Effector CD8-positive, alpha-beta T cell (primary cell): ENCODE measurements around the gene HMG20B.
"Not testable (repeated sequence)": the region's sequence is repeated elsewhere in the genome, so short reads cannot be mapped to it uniquely, and the experiment has no call there.

Source experiments
- DNase-seq: peaks from one replicate; lab custom pipeline; 2025; lab: John Stamatoyannopoulos, UW

HMG20B gene

DNA sequence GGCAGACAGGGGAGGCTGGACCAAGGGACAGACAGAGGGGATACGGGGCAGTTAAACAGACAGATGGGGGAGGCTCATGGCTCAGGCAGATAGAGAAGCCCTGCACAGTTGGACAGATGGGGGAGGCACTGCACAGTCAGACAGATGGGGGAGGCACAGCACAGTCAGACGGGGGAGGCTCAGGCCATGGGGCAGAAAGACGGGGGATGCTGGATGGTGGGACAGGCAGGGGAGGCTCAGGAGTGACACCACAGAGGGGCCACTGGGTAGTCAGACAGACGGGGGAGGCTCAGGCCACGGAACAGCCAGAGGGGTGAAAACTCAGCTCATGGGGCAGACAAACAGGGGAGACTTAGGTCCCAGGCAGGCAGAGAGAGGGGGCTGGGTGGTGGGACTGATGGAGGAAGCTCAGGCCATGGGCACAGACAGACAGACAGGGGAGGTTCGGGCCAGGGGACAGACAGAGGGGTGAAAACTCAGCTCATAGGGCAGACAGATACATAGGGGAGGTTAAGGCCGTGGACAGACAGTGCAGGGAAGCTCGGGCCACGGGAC lies 16.2 kb upstream of the HMG20B start:
- no peak for DNase-seq

- peak; percentile 45 for DNase-seq
These were observed 15.7 kb upstream of the HMG20B start for GRCh38 chr19:3556978-3557460.

GRCh38 chr19:3557461-3558248 lies 15.1 kb upstream of the HMG20B start, which contains the start of gene MFSD12:
TSS of gene MFSD12 (minus strand) at chr19:3557586. CDS start at chr19:3557403, 183 bp downstream.
- DNase-seq = peak; percentile 87

DNA sequence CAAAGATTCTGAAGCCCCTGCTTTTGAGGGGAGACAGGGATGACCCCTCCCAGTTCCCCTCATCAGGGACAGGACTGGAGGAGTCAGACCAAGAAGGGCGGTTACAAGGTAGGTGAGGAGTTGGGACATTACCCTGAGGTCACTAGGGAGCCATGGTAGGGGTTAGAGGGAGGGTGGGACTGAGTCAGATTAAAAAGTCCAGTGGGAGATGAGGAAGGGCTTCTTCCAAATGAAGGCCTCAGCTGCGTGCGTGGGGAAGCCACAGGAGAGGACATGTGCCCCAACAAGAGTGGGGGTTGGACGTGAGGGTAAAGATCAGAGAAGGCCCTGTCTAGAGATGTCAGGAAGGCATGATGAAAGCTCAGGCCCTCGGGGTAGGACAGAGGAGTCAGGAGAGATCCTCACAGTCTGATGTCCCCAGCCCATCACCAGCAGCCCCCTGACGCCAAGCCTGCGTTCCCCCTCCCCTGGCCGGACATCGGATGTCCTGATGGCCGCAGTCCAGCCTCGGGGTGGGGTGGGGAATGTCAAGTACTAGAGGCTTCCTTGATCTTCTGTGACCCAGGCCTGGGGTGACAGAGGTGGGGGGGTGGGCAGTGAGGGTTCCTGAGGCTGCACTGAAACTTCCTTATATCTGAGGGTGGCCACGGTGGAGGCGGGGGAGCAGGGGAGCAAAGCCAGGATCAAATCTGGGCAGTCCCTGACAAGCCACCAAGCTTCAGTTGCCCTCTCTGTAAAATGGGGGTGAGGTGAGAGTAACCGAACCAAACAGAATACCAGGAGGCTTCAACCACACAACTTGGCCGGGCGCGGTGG lies 8.8 kb upstream of the HMG20B start:
- no peak for DNase-seq

DNA sequence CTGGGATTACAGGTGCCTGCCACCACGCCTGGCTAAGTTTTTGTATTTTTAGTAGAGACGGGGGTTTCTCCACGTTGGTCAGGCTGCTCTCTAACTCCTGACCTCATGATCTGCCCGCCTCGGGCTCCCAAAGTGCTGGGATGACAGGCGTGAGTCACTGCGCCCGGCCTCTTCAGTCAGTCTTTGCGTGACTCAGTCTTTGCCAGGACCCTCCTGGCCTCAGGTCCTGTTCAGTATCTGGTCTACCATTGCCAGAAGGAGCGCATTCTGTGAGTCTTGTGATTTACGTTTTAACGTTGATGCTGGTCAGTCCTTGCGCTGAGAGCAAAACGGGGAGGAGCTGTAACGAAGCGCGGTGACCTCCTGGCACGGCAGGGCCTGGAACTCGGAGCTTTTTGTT lies 7.6 kb upstream of the HMG20B start:
- DNase-seq = no peak

- not testable (repeated sequence) for DNase-seq
These were observed 2.7 kb upstream of the HMG20B start for GRCh38 chr19:3570042-3570441.

- no peak for DNase-seq
These were observed 2.1 kb upstream of the HMG20B start for GRCh38 chr19:3570606-3571011.

DNA sequence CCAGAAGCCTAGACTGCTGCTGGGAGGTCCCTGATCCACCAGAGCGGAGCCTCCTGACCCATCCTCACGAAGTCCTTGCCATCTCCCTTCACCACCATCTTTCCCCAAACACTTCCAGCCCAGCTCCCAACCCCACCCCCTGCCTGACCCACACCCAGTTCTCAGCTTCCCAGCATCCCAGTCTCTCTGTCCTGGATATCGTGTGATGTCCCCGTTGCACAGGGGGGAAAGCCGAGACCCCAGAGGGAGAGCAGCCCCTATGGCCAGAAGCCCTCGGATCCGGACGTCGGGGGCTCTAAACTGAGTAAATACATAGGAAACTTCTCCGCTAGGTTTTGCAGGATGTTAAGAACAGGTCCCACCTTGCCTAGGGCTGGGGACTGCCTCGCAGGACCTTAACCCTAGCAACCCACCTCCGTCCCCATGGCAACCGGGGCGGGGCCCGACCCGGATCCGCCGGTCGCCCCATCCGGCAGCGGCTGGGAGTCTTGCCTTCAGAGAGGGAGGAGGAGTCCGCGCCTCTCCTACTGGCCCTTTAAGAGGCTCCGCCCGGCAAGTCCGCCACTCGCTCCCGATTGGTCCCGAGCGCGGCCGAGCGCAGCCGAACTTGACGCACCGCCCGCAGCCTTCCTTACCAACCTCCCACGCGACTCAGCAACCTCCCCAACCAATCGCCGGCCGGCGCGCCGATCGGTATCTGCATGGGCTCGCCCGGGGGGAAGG lies 451 bp upstream of the HMG20B start:
- DNase-seq = peak; percentile 99

- no peak for DNase-seq
These were observed 566 bp downstream of the HMG20B start for GRCh38 chr19:3573162-3573857.

GRCh38 chr19:3573858-3574637 lies 1.3 kb downstream of the HMG20B start:
- peak; percentile 71 for DNase-seq

- DNase-seq = no peak
These were observed 2.6 kb downstream of the HMG20B start for GRCh38 chr19:3575260-3575741.

DNA sequence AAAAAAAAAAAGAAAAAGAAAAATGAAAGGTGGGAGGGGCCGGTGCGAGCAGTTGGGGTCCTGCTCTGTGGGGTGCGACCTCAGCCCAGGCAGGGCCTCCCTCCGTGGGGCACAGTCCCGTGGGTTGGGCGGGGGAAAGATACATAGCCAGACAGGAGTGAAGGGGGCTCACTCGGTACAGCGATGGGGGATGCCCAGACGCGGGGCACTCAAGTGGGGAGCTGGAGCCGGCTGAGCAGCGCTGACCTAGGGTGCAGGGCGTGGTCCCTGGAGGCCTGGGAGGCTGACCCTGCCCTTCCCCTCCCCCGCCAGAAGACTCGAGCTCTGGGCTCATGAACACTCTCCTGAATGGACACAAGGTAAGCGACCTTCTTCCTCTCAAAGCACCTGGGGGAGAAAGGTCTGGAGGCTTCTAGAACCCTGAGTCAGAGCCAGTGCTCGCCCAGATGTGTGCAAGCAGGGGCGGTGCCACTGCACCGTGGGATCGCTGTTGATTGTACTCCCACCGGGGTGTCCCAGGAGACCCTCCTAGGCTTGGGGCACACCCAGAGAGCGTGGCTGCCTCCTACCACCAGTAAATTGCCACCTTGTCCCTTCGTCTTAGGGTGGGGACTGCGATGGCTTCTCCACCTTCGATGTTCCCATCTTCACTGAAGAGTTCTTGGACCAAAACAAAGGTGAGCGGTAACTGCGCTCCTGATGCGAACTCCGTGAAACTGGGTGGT lies 3.4 kb downstream of the HMG20B start:
- no peak for DNase-seq

GRCh38 chr19:3576696-3577443 lies 4.1 kb downstream of the HMG20B start:
- DNase-seq = no peak

- DNase-seq = no peak
These were observed 5.1 kb downstream of the HMG20B start for GRCh38 chr19:3577723-3578344.

- no peak for DNase-seq
These were observed 5.6 kb downstream of the HMG20B start for GRCh38 chr19:3578390-3578789.

GRCh38 chr19:3580156-3580934 lies 7.6 kb downstream of the HMG20B start:
- no peak for DNase-seq

- not testable (repeated sequence) for DNase-seq
These were observed 9.0 kb downstream of the HMG20B start for GRCh38 chr19:3581792-3582191.
